ENCODE measurements around the gene PI4KB.

GRCh38 chr1:151312411-151312810 lies 14.8 kb downstream of the PI4KB start:
- TF ChIP-seq LARP7 (IDR thresholded peaks at IDR 0.05) (no peak), RFX5 (IDR thresholded peaks at IDR 0.05; ENCODE audit: low read depth, low read length) (no peak), ZBTB12 (CRISPR knock-in tag; IDR thresholded peaks at IDR 0.05) (no peak), ZBTB33 (CRISPR knock-in tag; IDR thresholded peaks at IDR 0.05) (no peak)
